Vagina (tissue), 2 donors: ENCODE results near the gene CWH43.

Experiments
- POLR2A ChIP-seq, 2 donors: fragments of 450-650 bp; IDR thresholded peaks; one replicate each; pipeline ENCODE4 v1.6.1; 2017; ENCODE audit warnings: antibody characterized with exemption in 2 of 2, mild to moderate bottlenecking in 2 of 2, moderate library complexity in 2 of 2
- POLR2AphosphoS5 ChIP-seq, 2 donors: sonication (generic); formaldehyde crosslinking; IDR thresholded peaks; one replicate each; pipeline ENCODE4 v1.9.0; 2017; ENCODE audit warnings: antibody characterized with exemption in 2 of 2, mild to moderate bottlenecking in 2 of 2, low read depth in 1 of 2; ENCODE audit not compliant: insufficient read depth in 1 of 2
- TF ChIP-seq, protein P1 (sequence below), 3 experiments: fragments of 450-650 bp in 2 of 3; fragments of 200-600 bp in 1 of 3; sonication (generic) in 1 of 3; IDR thresholded peaks; one replicate each; pipeline ENCODE4 v1.5.1; 2017 to 2019; ENCODE audit warnings: antibody characterized with exemption in 3 of 3, mild to moderate bottlenecking in 2 of 3, moderate library complexity in 2 of 3

GRCh38 chr4:48985602-48985975, 486 bp upstream of the CWH43 start:
- TF ChIP-seq, protein P1, sequence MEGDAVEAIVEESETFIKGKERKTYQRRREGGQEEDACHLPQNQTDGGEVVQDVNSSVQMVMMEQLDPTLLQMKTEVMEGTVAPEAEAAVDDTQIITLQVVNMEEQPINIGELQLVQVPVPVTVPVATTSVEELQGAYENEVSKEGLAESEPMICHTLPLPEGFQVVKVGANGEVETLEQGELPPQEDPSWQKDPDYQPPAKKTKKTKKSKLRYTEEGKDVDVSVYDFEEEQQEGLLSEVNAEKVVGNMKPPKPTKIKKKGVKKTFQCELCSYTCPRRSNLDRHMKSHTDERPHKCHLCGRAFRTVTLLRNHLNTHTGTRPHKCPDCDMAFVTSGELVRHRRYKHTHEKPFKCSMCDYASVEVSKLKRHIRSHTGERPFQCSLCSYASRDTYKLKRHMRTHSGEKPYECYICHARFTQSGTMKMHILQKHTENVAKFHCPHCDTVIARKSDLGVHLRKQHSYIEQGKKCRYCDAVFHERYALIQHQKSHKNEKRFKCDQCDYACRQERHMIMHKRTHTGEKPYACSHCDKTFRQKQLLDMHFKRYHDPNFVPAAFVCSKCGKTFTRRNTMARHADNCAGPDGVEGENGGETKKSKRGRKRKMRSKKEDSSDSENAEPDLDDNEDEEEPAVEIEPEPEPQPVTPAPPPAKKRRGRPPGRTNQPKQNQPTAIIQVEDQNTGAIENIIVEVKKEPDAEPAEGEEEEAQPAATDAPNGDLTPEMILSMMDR (IDR thresholded peaks at IDR 0.05): no peak
- TF ChIP-seq POLR2A (IDR thresholded peaks at IDR 0.05) (no peak), POLR2AphosphoS5 (IDR thresholded peaks at IDR 0.05; ENCODE audit: insufficient read depth in 1 of 2, low read depth in 1 of 2) (no peak)
